Fibroblast of mammary gland (primary cell): Measurements from ENCODE around the gene OR5T1.

Experiments
- DNase-seq: peaks from one replicate; pipeline ENCODE4 v3.0.0-alpha.2; 2010; ENCODE audit warnings: low read depth
- H3K4me3 ChIP-seq: 2 replicates; pipeline ENCODE4 v1.5.1; 2011; ENCODE audit warnings: low read depth, mild to moderate bottlenecking, low read length, moderate library complexity; ENCODE audit not compliant: control insufficient read depth
- TF ChIP-seq, protein P1 (sequence below): conservative IDR thresholded peaks from 2 replicates; pipeline ENCODE4 v1.5.1; 2011; ENCODE audit warnings: low read depth, low read length, inconsistent platforms; ENCODE audit not compliant: control insufficient read depth, insufficient read depth

Gene OR5T1

DNA sequence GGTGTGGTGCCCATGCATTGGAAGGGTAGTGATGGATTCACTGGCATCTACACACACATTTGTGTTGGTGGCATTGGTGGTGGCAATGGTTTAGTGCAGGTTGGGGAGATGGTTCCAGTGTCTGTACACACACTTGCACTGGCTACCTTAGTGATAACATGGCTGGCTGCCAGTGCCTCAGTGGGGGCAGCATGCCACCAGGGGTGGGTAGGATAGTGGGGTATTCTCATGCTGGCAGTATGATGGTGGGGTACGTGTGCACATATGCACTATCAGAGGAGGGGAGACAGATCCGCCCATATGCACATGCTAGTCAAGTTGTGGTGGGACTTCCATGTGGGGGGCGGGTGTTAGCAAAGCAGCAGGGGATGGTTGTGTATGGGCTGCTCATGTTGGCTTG, 33.9 kb downstream of the OR5T1 start:
- DNase-seq = no peak
- TF ChIP-seq, protein P1, sequence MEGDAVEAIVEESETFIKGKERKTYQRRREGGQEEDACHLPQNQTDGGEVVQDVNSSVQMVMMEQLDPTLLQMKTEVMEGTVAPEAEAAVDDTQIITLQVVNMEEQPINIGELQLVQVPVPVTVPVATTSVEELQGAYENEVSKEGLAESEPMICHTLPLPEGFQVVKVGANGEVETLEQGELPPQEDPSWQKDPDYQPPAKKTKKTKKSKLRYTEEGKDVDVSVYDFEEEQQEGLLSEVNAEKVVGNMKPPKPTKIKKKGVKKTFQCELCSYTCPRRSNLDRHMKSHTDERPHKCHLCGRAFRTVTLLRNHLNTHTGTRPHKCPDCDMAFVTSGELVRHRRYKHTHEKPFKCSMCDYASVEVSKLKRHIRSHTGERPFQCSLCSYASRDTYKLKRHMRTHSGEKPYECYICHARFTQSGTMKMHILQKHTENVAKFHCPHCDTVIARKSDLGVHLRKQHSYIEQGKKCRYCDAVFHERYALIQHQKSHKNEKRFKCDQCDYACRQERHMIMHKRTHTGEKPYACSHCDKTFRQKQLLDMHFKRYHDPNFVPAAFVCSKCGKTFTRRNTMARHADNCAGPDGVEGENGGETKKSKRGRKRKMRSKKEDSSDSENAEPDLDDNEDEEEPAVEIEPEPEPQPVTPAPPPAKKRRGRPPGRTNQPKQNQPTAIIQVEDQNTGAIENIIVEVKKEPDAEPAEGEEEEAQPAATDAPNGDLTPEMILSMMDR = no peak
- no peak overlapping the region for H3K4me3 ChIP-seq

- no peak within 1 kb of the TSS for H3K4me3 ChIP-seq
- TF ChIP-seq, protein P1 = no peak
- DNase-seq = no peak
These were observed 40.9 kb downstream of the OR5T1 start, which contains the start of gene OR8K3 for GRCh38 chr11:56314844-56315243. TSS of gene OR8K3 (plus strand) at chr11:56315144. CDS start at chr11:56318307, 3,163 bp downstream.
